Measurements from ENCODE around the gene ADAMTS17.

- TF ChIP-seq, protein P1, sequence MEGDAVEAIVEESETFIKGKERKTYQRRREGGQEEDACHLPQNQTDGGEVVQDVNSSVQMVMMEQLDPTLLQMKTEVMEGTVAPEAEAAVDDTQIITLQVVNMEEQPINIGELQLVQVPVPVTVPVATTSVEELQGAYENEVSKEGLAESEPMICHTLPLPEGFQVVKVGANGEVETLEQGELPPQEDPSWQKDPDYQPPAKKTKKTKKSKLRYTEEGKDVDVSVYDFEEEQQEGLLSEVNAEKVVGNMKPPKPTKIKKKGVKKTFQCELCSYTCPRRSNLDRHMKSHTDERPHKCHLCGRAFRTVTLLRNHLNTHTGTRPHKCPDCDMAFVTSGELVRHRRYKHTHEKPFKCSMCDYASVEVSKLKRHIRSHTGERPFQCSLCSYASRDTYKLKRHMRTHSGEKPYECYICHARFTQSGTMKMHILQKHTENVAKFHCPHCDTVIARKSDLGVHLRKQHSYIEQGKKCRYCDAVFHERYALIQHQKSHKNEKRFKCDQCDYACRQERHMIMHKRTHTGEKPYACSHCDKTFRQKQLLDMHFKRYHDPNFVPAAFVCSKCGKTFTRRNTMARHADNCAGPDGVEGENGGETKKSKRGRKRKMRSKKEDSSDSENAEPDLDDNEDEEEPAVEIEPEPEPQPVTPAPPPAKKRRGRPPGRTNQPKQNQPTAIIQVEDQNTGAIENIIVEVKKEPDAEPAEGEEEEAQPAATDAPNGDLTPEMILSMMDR (conservative IDR thresholded peaks at IDR 0.05) = no peak
- TF ChIP-seq ZFX (IDR thresholded peaks at IDR 0.05) = no peak
These were observed 95.9 kb downstream of the ADAMTS17 start for GRCh38 chr15:100245855-100246254.
